Esophagus squamous epithelium (tissue), 5 donors: Measurements from ENCODE around the gene ZNF862. TPM values are rescaled to one million over a fixed set of nuclear protein-coding genes. Genes with fewer than 3 reads are reported as not detected.

Experiments used
- DNase-seq: peaks from one replicate; lab custom pipeline; 2025; lab: John Stamatoyannopoulos, UW
- H3K27ac ChIP-seq, 4 donors: fragments of 200-600 bp; sonication (generic); one replicate each; pipeline ENCODE4 v1.5.1; 2016 to 2019; ENCODE audit warnings: mild to moderate bottlenecking in 1 of 4
- H3K27me3 ChIP-seq, 4 donors: fragments of 200-600 bp; sonication (generic); 1 replicate in 3 of 4; 2 replicates in 1 of 4; pipeline versions ENCODE4 v1.5.1 to v1.6.0; 2017 to 2021; ENCODE audit warnings: antibody characterized with exemption in 1 of 4
- H3K36me3 ChIP-seq, 3 donors: fragments of 200-600 bp; sonication (generic); one replicate each; pipeline ENCODE4 v1.5.1; 2016 to 2019
- H3K4me1 ChIP-seq, 3 donors: fragments of 200-600 bp; sonication (generic); one replicate each; pipeline ENCODE4 v1.5.1; 2017 to 2019
- H3K4me3 ChIP-seq, 4 donors: fragments of 200-600 bp; sonication (generic); 1 replicate in 3 of 4; 2 replicates in 1 of 4; pipeline ENCODE4 v1.5.1; 2016 to 2019; ENCODE audit warnings: mild to moderate bottlenecking in 2 of 4, moderate library complexity in 1 of 4
- H3K9me3 ChIP-seq, 3 donors: fragments of 200-600 bp; sonication (generic); one replicate each; pipeline ENCODE4 v1.5.1; 2016 to 2019
- POLR2A ChIP-seq, 4 donors: fragments of 450-650 bp; IDR thresholded peaks; one replicate each; pipeline ENCODE4 v1.6.1; 2017; ENCODE audit warnings: antibody characterized with exemption in 4 of 4, mild to moderate bottlenecking in 4 of 4, moderate library complexity in 3 of 4
- WGBS, 2 donors: methylation state at CpG; one replicate each; pipeline ENCODE4 v1.1.5; 2018; 5-methylcytosine and 5-hydroxymethylcytosine counted together
- intact Hi-C: fragments of 100-400 bp; cut with DNase I; formaldehyde crosslinking; loops from one replicate; pipeline ENCODE4 v1.15.0; 2022
- total RNA-seq, 4 donors: library from RNA; depleted of rRNA; stranded (reverse); fragments of >200 nt; gene quantifications; one replicate each; pipeline ENCODE4 v1.1.0, GENCODE V29; 2016
- TF ChIP-seq, protein P1 (sequence below), 6 experiments: fragments of 450-650 bp in 4 of 6; fragments of 200-600 bp in 2 of 6; sonication (generic) in 2 of 6; IDR thresholded peaks; one replicate each; pipeline ENCODE4 v1.5.1; 2016 to 2019; ENCODE audit warnings: antibody characterized with exemption in 6 of 6, mild to moderate bottlenecking in 4 of 6, moderate library complexity in 4 of 6
- donor health status: DM: yes; HTN: yes; CAD: no.

Gene ZNF862
- 10 to 100 TPM in 2 of 4 donors, 1 to 10 TPM in 2; 7.1 to 13.2 (median 9.9) TPM for total RNA-seq

DNA sequence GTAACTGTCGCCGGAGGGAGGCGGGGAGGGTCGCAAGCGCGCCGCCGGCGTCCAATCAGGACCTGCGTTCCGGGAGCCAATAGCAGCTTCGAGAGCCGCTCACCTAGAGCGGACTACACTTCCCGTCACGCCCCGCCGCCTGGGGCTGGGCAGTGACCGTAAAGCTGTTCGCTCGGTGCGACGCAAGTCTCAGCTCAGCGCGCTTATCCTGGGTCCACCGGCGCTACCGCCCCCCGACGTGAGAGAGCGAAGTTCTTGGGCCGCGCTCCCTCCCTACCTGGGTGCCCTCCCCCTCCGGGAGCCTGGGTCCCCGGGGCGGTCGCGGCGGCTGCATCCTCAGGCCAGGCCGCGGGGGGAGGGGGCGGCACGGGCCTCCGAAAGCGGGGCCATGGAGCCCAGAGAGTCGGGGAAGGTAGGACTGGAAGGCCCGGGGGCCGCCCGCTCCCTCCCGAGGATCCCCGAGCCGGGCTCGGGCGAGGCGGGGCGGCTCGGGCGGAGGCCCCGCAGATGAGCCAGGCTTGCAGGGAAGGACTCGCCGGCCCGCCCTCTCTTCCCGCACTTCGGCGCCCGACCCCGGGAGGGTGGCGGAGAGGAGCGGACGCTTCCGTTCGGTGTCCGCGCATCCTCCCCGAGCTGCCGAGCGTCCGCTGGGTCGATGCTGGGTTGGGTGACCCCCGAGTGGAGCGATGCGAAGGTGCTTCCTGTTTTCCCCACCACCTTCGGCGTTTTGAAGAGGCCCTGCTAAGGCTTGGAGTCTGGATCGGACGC, at the start of gene ZNF862:
Gene ZNF862, plus strand, starts transcription at position 152 of the 768 bp plus-strand sequence. Its CDS starts 237 bp downstream, at position 389.
- Histone ChIP-seq H3K27ac (peak within 1 kb of the TSS; percentile 93 to 94 (median 94)), H3K9me3 (no peaks in the 10 kb centered on the region), H3K4me3 (peak within 1 kb of the TSS; percentile 81 to 99 (median 88)), H3K4me1 (peaks cover 6 to 21% (median 12%) of the 10 kb centered on the region in 3 donors), H3K36me3 (no peaks in the 10 kb centered on the region), H3K27me3 (peaks cover 0 to 4% (median 0%) of the 10 kb centered on the region in 4 donors)
- TF ChIP-seq, protein P1, sequence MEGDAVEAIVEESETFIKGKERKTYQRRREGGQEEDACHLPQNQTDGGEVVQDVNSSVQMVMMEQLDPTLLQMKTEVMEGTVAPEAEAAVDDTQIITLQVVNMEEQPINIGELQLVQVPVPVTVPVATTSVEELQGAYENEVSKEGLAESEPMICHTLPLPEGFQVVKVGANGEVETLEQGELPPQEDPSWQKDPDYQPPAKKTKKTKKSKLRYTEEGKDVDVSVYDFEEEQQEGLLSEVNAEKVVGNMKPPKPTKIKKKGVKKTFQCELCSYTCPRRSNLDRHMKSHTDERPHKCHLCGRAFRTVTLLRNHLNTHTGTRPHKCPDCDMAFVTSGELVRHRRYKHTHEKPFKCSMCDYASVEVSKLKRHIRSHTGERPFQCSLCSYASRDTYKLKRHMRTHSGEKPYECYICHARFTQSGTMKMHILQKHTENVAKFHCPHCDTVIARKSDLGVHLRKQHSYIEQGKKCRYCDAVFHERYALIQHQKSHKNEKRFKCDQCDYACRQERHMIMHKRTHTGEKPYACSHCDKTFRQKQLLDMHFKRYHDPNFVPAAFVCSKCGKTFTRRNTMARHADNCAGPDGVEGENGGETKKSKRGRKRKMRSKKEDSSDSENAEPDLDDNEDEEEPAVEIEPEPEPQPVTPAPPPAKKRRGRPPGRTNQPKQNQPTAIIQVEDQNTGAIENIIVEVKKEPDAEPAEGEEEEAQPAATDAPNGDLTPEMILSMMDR (IDR thresholded peaks at IDR 0.05) = peak in 1 of 6 experiments; percentile 19
- TF ChIP-seq POLR2A (IDR thresholded peaks at IDR 0.05) = peak in 3 of 4 donors; percentile 72 to 74 (median 72)
- intact Hi-C loops = no loop called here
- WGBS, 2 donors = 1% methylated on average over 22 to 40 of the region's 86 CpGs
- peak; percentile 90 for DNase-seq

DNA sequence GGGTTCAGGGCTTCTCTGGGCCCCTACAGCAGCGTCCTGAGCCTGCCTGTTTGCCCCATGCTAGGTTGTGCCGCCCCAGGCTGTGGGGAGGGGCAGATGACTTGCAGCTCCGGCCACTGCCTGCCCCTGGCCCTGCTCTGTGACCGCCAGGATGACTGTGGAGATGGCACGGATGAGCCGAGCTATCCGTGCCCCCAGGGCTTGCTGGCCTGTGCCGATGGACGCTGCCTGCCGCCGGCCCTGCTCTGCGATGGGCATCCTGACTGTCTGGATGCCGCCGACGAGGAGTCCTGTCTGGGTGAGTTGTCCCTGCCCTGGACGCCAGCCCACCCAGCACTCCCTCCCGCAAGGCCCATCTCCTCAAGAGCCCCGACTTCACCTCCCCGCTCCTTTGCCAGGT, 49.1 kb upstream of the ZNF862 start:
- no peak for TF ChIP-seq POLR2A (IDR thresholded peaks at IDR 0.05)
- TF ChIP-seq, protein P1 (IDR thresholded peaks at IDR 0.05) = no peak
- no peak overlapping the region for H3K4me3 ChIP-seq
- WGBS, 2 donors = no CpG with 5 or more reads among the region's 19 CpGs
- no peaks in the 10 kb centered on the region for H3K9me3 ChIP-seq
- intact Hi-C loops = no loop called here
- no peaks in the 10 kb centered on the region for H3K36me3 ChIP-seq
- H3K27me3 ChIP-seq = peaks cover 3 to 74% (median 4%) of the 10 kb centered on the region in 4 donors
- H3K4me1 ChIP-seq = peaks cover 3 to 19% (median 4%) of the 10 kb centered on the region in 3 donors
- no peak for DNase-seq
- H3K27ac ChIP-seq = no peak overlapping the region

DNA sequence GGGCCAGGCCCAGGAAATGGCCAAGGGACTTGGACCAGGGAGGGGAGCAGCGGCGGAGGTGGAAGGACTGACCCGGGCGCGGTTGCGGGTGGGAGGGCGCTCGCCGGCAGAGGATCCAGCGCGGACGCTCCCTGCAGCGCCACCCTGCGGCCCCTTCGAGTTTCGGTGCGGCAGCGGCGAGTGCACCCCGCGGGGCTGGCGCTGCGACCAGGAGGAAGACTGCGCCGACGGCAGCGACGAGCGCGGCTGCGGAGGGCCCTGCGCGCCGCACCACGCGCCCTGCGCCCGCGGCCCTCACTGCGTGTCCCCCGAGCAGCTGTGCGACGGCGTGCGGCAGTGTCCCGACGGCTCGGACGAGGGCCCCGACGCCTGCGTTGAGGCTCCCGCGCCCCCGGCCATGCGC, 48.0 kb upstream of the ZNF862 start:
- no peaks in the 10 kb centered on the region for H3K36me3 ChIP-seq
- peaks cover 3 to 73% (median 4%) of the 10 kb centered on the region in 4 donors for H3K27me3 ChIP-seq
- H3K9me3 ChIP-seq = no peaks in the 10 kb centered on the region
- intact Hi-C loops = no loop called here
- no peak overlapping the region for H3K27ac ChIP-seq
- peaks cover 3 to 19% (median 4%) of the 10 kb centered on the region in 3 donors for H3K4me1 ChIP-seq
- no peak for DNase-seq
- H3K4me3 ChIP-seq = peak overlapping the region in 1 of 4 donors; percentile 28
- TF ChIP-seq POLR2A (IDR thresholded peaks at IDR 0.05) = no peak
- TF ChIP-seq, protein P1 (IDR thresholded peaks at IDR 0.05) = peak in 5 of 6 experiments; percentile 18 to 63 (median 37)
- WGBS, 2 donors = no CpG with 5 or more reads among the region's 56 CpGs

DNA sequence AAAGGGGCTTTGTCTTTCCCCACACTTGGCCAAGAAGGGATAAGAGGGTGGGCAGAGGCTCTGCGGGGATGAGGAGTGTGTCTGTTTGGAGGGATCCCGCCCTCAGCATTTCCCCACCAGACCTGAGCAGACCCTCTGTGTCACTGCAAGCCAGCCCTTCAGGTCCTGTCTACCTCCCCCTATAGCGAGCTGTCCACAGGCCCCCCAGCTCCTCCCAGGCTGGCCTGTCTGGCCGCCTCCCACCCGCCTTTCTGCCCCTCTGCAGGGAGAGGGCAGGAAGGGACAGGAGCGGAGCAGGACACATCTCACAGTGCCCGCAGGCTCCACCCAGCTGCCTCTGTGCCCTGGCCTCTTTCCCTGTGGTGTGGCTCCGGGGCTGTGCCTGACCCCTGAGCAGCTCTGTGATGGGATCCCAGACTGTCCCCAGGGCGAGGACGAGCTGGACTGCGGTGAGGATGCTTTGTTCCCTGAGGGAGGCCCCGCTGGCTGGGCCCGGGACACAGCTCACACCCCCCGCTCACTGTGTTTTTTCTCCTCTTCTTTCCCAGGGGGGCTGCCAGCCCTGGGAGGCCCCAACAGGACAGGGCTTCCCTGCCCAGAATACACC, 47.3 kb upstream of the ZNF862 start:
- H3K36me3 ChIP-seq = no peaks in the 10 kb centered on the region
- peaks cover 3 to 19% (median 4%) of the 10 kb centered on the region in 3 donors for H3K4me1 ChIP-seq
- no peaks in the 10 kb centered on the region for H3K9me3 ChIP-seq
- intact Hi-C loops = no loop called here
- no peak for DNase-seq
- no peak overlapping the region for H3K4me3 ChIP-seq
- WGBS, 2 donors = 91% methylated on average over 10 of the region's 14 CpGs; no CpG with 5 or more reads in 1 of the 2 donors
- no peak overlapping the region for H3K27ac ChIP-seq
- peaks cover 3 to 73% (median 4%) of the 10 kb centered on the region in 4 donors for H3K27me3 ChIP-seq
- TF ChIP-seq POLR2A (IDR thresholded peaks at IDR 0.05) = no peak
- TF ChIP-seq, protein P1 (IDR thresholded peaks at IDR 0.05) = no peak
